HG03439 (cell line): ENCODE results near the gene H2AZ2.
A peak's percentile ranks its signal among the peaks of the same experiment; 100 is the strongest.
"Not testable (repeated sequence)": the region's sequence is repeated elsewhere in the genome, so short reads cannot be mapped to it uniquely, and the experiment has no call there.

Experiments
- ATAC-seq: cut with Tn5 transposase; IDR thresholded peaks from one replicate; pipeline ENCODE4 v1.9.1; 2021; ENCODE audit warnings: mild to moderate bottlenecking, moderate library complexity; ENCODE audit not compliant: unreplicated experiment

The H2AZ2 gene

DNA sequence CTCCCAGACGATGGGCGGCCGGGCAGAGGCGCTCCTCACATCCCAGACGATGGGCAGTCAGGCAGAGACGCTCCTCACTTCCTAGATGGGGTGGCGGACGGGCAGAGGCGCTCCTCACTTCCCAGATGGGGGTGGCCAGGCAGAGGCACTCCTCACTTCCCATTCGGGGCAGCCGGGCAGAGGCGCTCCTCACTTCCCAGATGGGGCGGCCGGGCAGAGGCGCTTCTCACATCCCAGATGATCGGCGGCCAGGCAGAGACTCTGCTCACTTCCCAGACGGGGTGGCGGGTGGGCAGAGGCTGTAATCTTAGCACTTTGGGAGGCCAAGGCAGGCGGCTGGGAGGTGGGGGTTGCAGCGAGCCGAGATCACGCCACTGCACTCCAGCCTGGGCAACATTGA is 24.0 kb upstream of the H2AZ2 start:
- ATAC-seq = not testable (repeated sequence)

GRCh38 chr7:44870780-44871179 is 22.9 kb upstream of the H2AZ2 start:
- not testable (repeated sequence) for ATAC-seq

DNA sequence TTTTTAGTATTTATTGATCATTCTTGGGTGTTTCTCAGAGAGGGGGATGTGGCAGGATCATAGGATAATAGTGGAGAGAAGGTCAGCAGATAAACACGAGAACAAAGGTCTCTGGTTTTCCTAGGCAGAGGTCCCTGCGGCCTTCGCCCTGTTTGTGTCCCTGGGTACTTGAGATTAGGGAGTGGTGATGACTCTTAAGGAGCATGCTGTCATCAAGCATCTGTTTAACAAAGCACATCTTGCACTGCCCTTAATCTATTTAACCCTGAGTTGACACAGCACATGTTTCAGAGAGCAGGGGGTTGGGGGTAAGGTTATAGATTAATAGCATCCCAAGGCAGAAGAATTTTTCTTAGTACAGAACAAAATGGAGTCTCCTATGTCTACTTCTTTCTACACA is 22.4 kb upstream of the H2AZ2 start:
- ATAC-seq = not testable (repeated sequence)

DNA sequence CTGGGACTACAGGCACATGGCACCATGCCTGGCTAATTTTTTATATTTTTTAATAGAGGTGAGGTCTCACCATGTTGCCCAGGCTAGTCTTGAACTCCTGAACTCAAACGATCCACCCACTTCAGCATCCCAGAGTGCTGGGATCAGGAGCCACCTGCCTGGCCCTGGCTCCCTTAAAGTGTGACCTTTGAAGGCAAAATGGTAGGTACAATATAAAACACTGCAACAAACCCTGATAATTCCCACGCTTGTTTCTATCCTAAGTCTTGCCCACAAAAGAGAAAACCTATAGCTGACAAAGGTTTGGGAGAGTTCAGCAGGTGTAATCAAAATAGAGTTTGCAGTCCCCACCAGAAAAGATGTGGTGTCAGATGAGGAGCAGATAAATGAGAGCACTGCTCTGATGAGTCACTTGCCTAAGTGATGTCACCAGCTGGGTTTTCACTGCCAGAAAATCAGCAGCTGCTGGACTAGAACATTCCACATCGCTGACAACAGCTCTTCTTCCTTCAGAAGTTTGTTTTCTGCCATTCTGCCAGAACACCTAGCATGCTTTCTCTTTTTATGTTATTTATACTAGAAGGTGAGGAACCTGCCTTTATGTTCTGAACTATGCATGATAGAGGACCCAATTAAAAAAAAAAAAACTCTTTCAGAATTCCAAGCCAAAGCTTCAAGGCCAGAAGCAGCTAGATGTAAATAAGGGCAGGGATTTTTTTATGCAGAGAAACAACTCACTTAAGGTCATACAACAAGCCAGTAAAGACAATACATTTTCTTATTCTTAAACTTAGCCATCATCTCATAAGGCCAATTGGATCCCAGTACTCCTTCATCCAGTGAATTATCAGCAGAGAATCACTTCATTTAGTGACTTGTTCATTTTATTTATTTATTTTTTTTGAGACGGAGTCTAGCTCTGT is 19.4 kb upstream of the H2AZ2 start:
- no peak for ATAC-seq

GRCh38 chr7:44861949-44862348 is 14.1 kb upstream of the H2AZ2 start:
- not testable (repeated sequence) for ATAC-seq

DNA sequence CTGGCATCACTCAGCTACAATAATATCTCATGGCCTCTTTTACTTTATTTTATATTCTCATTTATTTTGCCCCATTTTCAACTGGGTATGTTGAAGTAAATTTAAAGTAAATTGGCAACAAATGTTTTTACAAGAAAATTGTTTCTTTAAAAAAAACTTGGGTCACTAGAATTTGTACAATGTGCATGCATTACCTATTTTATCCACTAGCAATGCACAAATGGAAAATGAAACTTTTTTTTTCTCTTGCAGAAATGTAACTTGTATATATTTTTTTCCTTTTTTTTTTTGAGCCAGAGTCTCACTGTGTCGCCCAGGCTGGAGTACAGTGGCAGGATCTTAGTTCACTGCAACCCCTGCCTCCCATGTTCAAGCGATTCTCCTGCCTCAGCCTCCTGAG is 10.3 kb upstream of the H2AZ2 start:
- ATAC-seq = no peak

- no peak for ATAC-seq
These were observed 6.9 kb upstream of the H2AZ2 start for GRCh38 chr7:44854644-44855364.

GRCh38 chr7:44853391-44853790 is 5.5 kb upstream of the H2AZ2 start:
- ATAC-seq = no peak

GRCh38 chr7:44852590-44852989 is 4.7 kb upstream of the H2AZ2 start:
- ATAC-seq = no peak

DNA sequence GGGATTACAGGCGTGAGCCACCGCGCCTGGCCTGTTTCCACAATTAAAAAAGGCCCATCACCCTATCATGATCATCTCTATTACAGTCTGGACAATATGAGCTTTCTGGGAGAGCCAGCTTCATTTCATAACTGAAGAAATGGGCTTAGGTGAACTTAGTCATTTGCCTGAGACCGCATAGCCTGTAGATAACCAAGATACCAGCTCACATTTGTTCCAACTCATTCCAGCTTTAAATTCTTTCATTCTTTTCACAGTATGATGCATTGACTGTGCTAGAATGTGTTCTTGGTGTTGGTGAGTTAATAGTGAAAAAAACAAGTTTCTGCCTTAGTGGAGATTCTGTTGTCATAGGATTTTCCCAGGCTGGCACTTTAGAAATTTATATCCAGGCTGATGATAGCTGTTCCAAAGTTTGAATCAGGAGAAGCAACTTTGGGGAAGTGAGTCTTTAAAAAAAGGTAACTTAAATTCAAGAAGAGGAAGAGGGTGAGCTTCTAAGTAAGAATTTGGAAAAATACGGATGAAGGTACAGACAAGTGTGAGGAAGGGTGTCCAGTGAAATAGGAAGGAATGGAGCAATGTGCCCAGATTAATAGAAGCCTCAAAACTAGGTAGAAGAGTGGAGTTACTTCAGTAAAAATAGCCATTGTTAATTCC is 2.1 kb upstream of the H2AZ2 start:
- ATAC-seq = no peak

- ATAC-seq = no peak
These were observed 1.5 kb upstream of the H2AZ2 start for GRCh38 chr7:44849259-44849884.

GRCh38 chr7:44847509-44847919 is 373 bp downstream of the H2AZ2 start:
- ATAC-seq = peak; percentile 71

DNA sequence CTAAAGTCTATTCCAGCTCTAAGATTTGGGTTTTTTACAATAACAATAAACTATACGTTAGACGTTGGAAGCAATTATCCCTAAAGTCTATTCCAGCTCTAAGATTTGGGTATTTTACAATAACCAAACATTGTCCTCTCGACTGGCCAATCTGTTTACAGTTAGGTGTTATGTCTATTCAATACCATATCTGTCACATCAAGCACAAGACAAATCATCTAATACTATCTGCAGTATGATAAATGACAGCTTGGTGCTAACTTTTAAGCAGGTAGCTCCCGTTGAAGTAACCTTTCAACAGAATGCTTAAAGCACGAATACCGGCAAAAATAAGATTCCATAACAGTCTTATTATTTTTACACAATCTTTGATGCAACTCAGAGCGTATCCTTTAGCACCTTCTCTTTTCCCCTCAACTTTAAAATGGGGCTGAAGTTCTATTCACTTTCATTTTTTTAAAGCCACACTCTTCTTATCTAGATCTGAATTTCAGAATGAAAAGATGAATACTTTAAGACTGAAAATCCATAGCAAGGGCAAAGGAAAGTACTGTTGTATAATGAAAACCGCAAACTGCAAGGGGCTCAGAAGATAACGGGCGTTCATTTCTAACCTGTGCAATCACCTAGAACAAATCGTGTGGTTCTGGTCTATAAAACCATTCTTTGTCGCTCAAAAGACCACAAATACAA is 925 bp downstream of the H2AZ2 start:
- no peak for ATAC-seq

DNA sequence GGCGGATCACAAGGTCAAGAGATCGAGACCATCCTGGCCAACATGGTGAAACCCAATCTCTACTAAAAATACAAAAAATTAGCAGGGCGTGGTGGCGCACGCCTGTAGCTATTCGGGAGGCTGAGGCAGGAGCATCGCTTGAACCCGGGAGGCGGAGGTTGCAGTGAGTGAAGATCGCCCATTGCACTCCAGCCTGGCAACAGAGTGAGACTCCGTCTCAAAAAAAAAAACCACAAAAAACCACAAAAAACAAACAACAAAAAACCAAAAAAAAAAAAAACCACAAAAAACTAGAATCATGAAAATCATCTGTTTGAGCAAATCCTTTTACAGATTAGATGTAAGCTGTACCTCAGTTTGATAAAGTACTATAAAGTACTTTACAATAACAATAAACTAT is 1.5 kb downstream of the H2AZ2 start:
- ATAC-seq = not testable (repeated sequence)

- no peak for ATAC-seq
These were observed 2.4 kb downstream of the H2AZ2 start for GRCh38 chr7:44845451-44845850.

GRCh38 chr7:44843440-44843839 is 4.4 kb downstream of the H2AZ2 start:
- not testable (repeated sequence) for ATAC-seq

DNA sequence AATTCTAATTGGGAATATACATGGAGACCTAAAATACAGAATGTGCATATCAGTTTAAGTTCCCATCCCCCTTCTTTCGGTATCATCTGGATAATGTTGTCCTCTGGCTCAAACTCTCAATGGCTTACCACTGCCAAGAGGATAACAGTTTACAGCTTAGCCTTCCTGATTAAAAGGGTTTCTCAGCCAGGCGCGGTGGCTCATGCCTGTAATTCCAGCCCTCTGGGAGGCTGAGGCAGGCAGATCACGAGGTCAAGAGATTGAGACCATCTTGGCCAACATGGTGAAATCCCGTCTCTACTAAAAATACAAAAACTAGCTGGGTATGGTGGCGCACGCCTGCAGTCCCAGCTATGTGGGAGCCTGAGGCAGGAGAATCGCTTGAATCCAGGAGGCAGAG is 5.2 kb downstream of the H2AZ2 start:
- ATAC-seq = not testable (repeated sequence)

DNA sequence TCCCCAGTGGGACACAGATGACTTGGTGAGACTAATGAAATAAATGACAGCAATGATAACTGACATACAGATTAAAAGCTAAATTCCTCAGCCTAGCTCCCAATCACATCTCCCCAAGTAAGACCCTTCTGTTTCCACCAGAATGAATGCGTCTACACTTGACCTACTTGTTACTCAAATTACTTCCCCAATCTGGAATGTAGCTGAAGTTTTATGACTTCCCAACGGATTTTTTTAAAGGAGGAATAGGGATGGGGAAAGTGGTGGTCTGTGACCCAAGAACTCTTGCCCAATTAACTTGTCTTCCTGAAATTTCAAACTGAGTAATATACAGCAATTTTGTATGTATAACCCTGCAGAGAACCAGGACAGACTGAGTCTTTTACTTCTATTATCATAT is 9.1 kb downstream of the H2AZ2 start:
- no peak for ATAC-seq

DNA sequence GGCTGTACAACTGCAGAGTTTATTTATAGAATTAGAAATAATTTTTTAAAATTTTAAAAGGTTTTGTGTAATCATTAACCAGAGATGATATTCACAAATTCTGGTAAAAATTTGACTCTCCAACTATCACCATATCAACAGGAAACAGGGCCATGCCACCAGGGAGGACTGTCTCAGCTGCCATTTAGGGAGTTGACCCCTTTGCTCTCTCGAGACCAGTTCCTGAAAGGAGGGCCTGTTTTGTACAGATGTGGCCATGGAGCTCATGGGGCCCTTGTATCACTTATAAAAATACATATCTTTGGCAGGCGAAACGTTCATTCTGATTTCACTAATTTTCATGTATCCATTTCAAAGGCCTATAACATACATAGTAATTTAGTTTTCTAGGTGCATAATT is 20.3 kb downstream of the H2AZ2 start:
- no peak for ATAC-seq

- no peak for ATAC-seq
These were observed 22.9 kb downstream of the H2AZ2 start for GRCh38 chr7:44824894-44825526.
